ENCODE results near the gene SUMO3.

Gene SUMO3

DNA sequence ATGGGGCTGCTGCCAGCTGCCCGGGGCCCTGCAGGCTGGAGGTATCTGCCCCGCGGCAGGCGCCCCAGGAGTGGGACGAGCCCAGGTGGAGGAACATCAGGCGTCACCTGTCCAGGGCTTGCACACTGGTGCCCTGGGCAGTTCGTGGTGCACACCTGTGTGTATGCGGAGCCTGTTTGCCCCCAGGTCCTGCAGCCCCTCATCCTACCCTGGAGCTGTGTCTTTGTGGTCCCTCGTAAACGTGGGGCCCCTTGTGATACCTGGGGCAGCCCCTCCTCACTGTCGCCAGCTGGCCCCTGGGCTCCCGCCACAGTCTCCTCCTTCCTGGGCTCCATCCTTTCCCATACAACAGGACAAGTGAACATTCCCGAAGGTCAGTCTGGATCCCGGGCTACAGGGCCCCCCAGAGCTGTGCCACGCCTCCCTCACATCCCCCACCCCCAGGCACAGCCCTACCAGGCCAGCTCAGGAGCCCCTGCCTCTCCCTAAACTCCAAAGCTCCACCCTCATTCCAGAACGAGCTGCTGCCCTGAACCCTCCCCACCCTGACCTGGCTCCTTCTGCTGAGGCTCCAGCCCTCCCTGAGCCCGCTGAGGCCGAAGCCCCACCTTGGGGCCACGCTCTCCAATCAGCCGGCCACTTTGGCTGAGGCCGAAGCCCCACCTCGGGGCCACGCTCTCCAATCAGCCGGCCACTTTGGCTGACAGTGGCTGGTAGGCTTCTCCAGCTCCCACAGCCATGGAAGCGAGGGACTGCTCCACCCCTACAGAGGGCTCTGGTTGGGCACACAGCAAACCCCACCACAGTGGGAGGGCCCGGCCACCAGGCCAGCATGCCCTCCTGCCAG is 58.9 kb downstream of the SUMO3 start:
- peaks cover 2% of the 10 kb centered on the region for H3K36me3 ChIP-seq (ENCODE audit: control insufficient read depth, insufficient read depth, low read length)
- no peaks in the 10 kb centered on the region for H3K27me3 ChIP-seq (ENCODE audit: control insufficient read depth, insufficient read depth, low read length)
- H3K9ac ChIP-seq (ENCODE audit: low read depth, low read length) = no peak overlapping the region
- H3K9me3 ChIP-seq (ENCODE audit: control insufficient read depth, insufficient read depth, low read length) = no peaks in the 10 kb centered on the region
- no peaks in the 10 kb centered on the region for H3K4me1 ChIP-seq (ENCODE audit: control insufficient read depth, insufficient read depth, low read length)
- H3K4me3 ChIP-seq (ENCODE audit: low read depth, low read length) = no peak overlapping the region

GRCh38 chr21:44758141-44758561 is 59.7 kb downstream of the SUMO3 start:
- no peaks in the 10 kb centered on the region for H3K27me3 ChIP-seq (ENCODE audit: control insufficient read depth, insufficient read depth, low read length)
- no peaks in the 10 kb centered on the region for H3K4me1 ChIP-seq (ENCODE audit: control insufficient read depth, insufficient read depth, low read length)
- H3K9me3 ChIP-seq (ENCODE audit: control insufficient read depth, insufficient read depth, low read length) = no peaks in the 10 kb centered on the region
- no peak overlapping the region for H3K9ac ChIP-seq (ENCODE audit: low read depth, low read length)
- peaks cover 2% of the 10 kb centered on the region for H3K36me3 ChIP-seq (ENCODE audit: control insufficient read depth, insufficient read depth, low read length)
- H3K4me3 ChIP-seq (ENCODE audit: low read depth, low read length) = no peak overlapping the region

DNA sequence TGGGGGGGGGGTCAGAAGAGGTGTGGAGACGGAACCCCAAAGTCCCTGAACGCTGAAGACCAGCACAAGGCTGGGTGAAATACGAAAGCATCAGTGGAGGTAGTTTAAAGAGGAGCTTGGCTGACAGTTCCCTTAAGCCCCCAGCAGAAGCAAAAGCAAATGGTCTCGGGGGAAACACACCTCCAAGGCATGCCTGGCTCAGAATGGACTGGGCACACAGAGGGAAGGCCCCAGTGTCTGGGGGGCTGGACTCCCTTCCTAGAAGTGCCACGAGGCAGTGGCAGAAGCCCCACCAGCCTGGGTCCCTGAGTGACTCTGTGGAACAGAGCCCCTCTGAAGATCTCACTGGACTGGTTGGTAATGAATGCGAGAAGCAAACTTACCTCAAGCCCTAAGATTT is 60.1 kb downstream of the SUMO3 start:
- Histone ChIP-seq H3K4me1 (ENCODE audit: control insufficient read depth, insufficient read depth, low read length) (peaks cover 1% of the 10 kb centered on the region), H3K27me3 (ENCODE audit: control insufficient read depth, insufficient read depth, low read length) (no peaks in the 10 kb centered on the region), H3K4me3 (ENCODE audit: low read depth, low read length) (no peak overlapping the region), H3K9me3 (ENCODE audit: control insufficient read depth, insufficient read depth, low read length) (no peaks in the 10 kb centered on the region), H3K36me3 (ENCODE audit: control insufficient read depth, insufficient read depth, low read length) (peaks cover 2% of the 10 kb centered on the region), H3K9ac (ENCODE audit: low read depth, low read length) (no peak overlapping the region)

- Histone ChIP-seq H3K9me3 (ENCODE audit: control insufficient read depth, insufficient read depth, low read length) (no peaks in the 10 kb centered on the region), H3K36me3 (ENCODE audit: control insufficient read depth, insufficient read depth, low read length) (no peaks in the 10 kb centered on the region), H3K4me3 (ENCODE audit: low read depth, low read length) (no peak overlapping the region), H3K4me1 (ENCODE audit: control insufficient read depth, insufficient read depth, low read length) (peaks cover 4% of the 10 kb centered on the region), H3K27me3 (ENCODE audit: control insufficient read depth, insufficient read depth, low read length) (no peaks in the 10 kb centered on the region), H3K9ac (ENCODE audit: low read depth, low read length) (no peak overlapping the region)
Measured at GRCh38 chr21:44756423-44757185, 61.3 kb downstream of the SUMO3 start.

All from iPS-15b (cell line).